K562 (cell line): Measurements from ENCODE around the gene CNOT1. TPM values are rescaled to one million over a fixed set of nuclear protein-coding genes. Genes with fewer than 3 reads are reported as not detected.

Experiments used
- ATAC-seq: fragments of 200-7000 bp; cut with Tn5 transposase; 3 replicates; pipeline ENCODE4 v1.9.1; 2020; ENCODE audit warnings: moderate library complexity
- BruUV-seq: library from RNA; stranded (reverse); fragments of 400-500 nt; replicated peaks from 2 replicates; lab custom pipeline; 2021; lab: Mats Ljungman, UMichigan
- CTCF ChIA-PET: fragments of 300-600 bp; formaldehyde crosslinking; extraction: SDS; loops from one replicate; lab custom pipeline; 2021; ENCODE audit warnings: low intra/inter-chr PET ratio; lab: Yijun Ruan, JAX
- POLR2A ChIA-PET: fragments of 300-600, 350-650 bp; sonication (Branson Sonifier 250); formaldehyde crosslinking; extraction: SDS; loops from one replicate; lab custom pipeline; 2021; ENCODE audit warnings: antibody characterized with exemption, inconsistent platforms; lab: Yijun Ruan, JAX
- DNase-seq, 4 experiments: peaks; one replicate each; pipeline versions ENCODE4 v3.0.0 to v3.0.0-alpha.2; 2011 to 2018; ENCODE audit warnings: low spot score in 3 of 4, mixed read lengths in 3 of 4; ENCODE audit errors: extremely low read depth in 1 of 4
- FAIRE-seq: peaks from 2 replicates; lab custom pipeline; 2011; peaks lifted over from hg19 to GRCh38; lab: Jason Lieb, UNC
- H2AFZ ChIP-seq: 2 replicates; pipeline ENCODE4 v1.6.0; 2011; ENCODE audit warnings: low read depth, low read length, control low read depth, inconsistent platforms
- H3K27ac ChIP-seq: fragments of 200-600 bp; 3 replicates; pipeline ENCODE4 v1.8.0; 2011; ENCODE audit warnings: low read depth, mild to moderate bottlenecking, control low read depth, inconsistent platforms, low read length, moderate library complexity, mixed read lengths; ENCODE audit errors: extremely low read depth
- H3K27me3 ChIP-seq, 2 experiments: fragments of 300-600 bp in 1 of 2; 2 replicates in 1 of 2; 3 replicates in 1 of 2; pipeline versions ENCODE4 v1.6.0 to v1.8.0; 2011; ENCODE audit warnings: inconsistent platforms in 2 of 2, low read length in 2 of 2, mild to moderate bottlenecking in 1 of 2, mixed read lengths in 1 of 2, moderate library complexity in 1 of 2; ENCODE audit not compliant: control insufficient read depth in 2 of 2, insufficient read depth in 2 of 2
- H3K36me3 ChIP-seq: fragments of 300-600 bp; 3 replicates; pipeline ENCODE4 v1.8.0; 2011; ENCODE audit warnings: mild to moderate bottlenecking, low read length, inconsistent platforms; ENCODE audit not compliant: control insufficient read depth, insufficient read depth
- H3K4me1 ChIP-seq, 2 experiments: fragments of 200-600 bp in 1 of 2; replicated peaks in 1 of 2; 2 replicates in 1 of 2; 3 replicates in 1 of 2; pipeline versions ENCODE4 v1.5.1 to v1.8.0; 2011; ENCODE audit warnings: inconsistent platforms in 2 of 2, low read length in 2 of 2, mild to moderate bottlenecking in 1 of 2, mixed read lengths in 1 of 2, moderate library complexity in 1 of 2; ENCODE audit not compliant: control insufficient read depth in 2 of 2, insufficient read depth in 2 of 2
- H3K4me2 ChIP-seq: 2 replicates; pipeline ENCODE4 v1.6.1; 2011; ENCODE audit warnings: low read length, control low read depth, inconsistent platforms, mixed read lengths; ENCODE audit not compliant: insufficient read depth
- H3K4me3 ChIP-seq: fragments of 200-600 bp; sonication (generic), shearing (Covaris generic); 2 replicates; pipeline ENCODE4 v1.5.1; 2016; ENCODE audit warnings: control low read depth, inconsistent platforms
- H3K79me2 ChIP-seq: fragments of 200-600 bp; 3 replicates; pipeline ENCODE4 v1.8.0; 2011; ENCODE audit warnings: low read length, inconsistent platforms; ENCODE audit not compliant: control insufficient read depth, insufficient read depth
- H3K9ac ChIP-seq, 2 experiments: 2 replicates each; pipeline versions ENCODE4 v1.6.0 to v1.6.1; 2011; ENCODE audit warnings: low read depth in 2 of 2, low read length in 2 of 2, control low read depth in 1 of 2, inconsistent platforms in 1 of 2, mild to moderate bottlenecking in 1 of 2, mixed read lengths in 1 of 2; ENCODE audit not compliant: insufficient read depth in 1 of 2
- H3K9me1 ChIP-seq: one replicate; pipeline ENCODE4 v1.6.0; 2011; ENCODE audit warnings: inconsistent platforms, mild to moderate bottlenecking, low read length, moderate library complexity; ENCODE audit not compliant: control insufficient read depth, insufficient read depth
- H3K9me3 ChIP-seq: replicated peaks from 2 replicates; pipeline ENCODE4 v1.5.1; 2011; ENCODE audit warnings: low read depth, low read length, inconsistent platforms; ENCODE audit not compliant: control insufficient read depth, insufficient read depth
- H4K20me1 ChIP-seq: replicated peaks from 2 replicates; pipeline ENCODE4 v1.6.1; 2011; ENCODE audit warnings: low read length, inconsistent platforms, mixed read lengths; ENCODE audit not compliant: control insufficient read depth, insufficient read depth
- GMEB1 ChIP-seq: fragments of 250-450 bp; sonication (Bioruptor Pico); IDR thresholded peaks from 2 replicates; pipeline ENCODE4 v1.4.0; 2020; ENCODE audit warnings: mild to moderate bottlenecking
- KAT7 ChIP-seq: sonication (generic); formaldehyde crosslinking; IDR thresholded peaks from 2 replicates; pipeline ENCODE4 v1.8.0; 2022; ENCODE audit warnings: missing genetic modification reagents, mild to moderate bottlenecking, borderline replicate concordance
- NRF1 ChIP-seq, 2 experiments: fragments of 450-650 bp; IDR thresholded peaks in 1 of 2; conservative IDR thresholded peaks in 1 of 2; 2 replicates each; pipeline ENCODE4 v1.6.1; 2014; ENCODE audit warnings: mild to moderate bottlenecking in 2 of 2
- ZFX ChIP-seq: sonication (generic); formaldehyde crosslinking; IDR thresholded peaks from 2 replicates; pipeline ENCODE4 v1.8.0; 2022; ENCODE audit warnings: mild to moderate bottlenecking, missing genetic modification reagents, moderate library complexity
- ZNF766 ChIP-seq: fragments of 200-800 bp; sonication (Bioruptor generic); conservative IDR thresholded peaks from 2 replicates; pipeline ENCODE4 v1.6.1; 2016; ENCODE audit warnings: missing genetic modification characterization, missing compliant biosample characterization
- WGBS: fragments of 100-300 bp; shearing (Covaris generic); methylation state at CpG from one replicate; pipeline ENCODE4 v1.1.6; 2016; ENCODE audit warnings: low coverage, mixed read lengths; ENCODE audit not compliant: insufficient coverage; ENCODE audit errors: missing lambda C conversion rate; 5-methylcytosine and 5-hydroxymethylcytosine counted together
- in situ Hi-C: fragments of 300-500 bp; cut with MboI; formaldehyde crosslinking; loops from 4 replicates; pipeline ENCODE4 v1.15.0; 2018; ENCODE audit warnings: inconsistent platforms, mixed read lengths
- intact Hi-C: fragments of 100-400 bp; cut with micrococcal nuclease; formaldehyde crosslinking; loops from 2 replicates; pipeline ENCODE4 v1.14.2; 2022
- polyA plus RNA-seq, 8 experiments: library from polyadenylated mRNA; depleted of rRNA in 4 of 8; stranded (reverse) in 5 of 8; unstranded in 3 of 8; fragments of >200 nt; fragmentation: Nextera tagmentation in 2 of 8; fragmentation: Illumina TruSeq in 1 of 8; extraction: Ambion mirVana in 2 of 8; extraction: Trizol in 1 of 8; gene quantifications; 2 replicates each; pipeline versions ENCODE4 v1.2.1 to v1.2.3, GENCODE V29; 2011 to 2014; ENCODE audit warnings: inconsistent platforms in 1 of 8, missing spikeins in 1 of 8
- total RNA-seq, 7 experiments: library from RNA; depleted of rRNA in 6 of 7; stranded (reverse); fragments of >200 nt in 6 of 7; fragmentation: Illumina TruSeq in 2 of 7; extraction: Trizol in 2 of 7; gene quantifications; 2 replicates each; pipeline versions ENCODE4 v1.2.1 to v1.2.3, GENCODE V29; 2011 to 2021; ENCODE audit warnings: low replicate concordance in 1 of 7

The CNOT1 gene
- total and polyA plus RNA-seq, 9 of the 15 experiments (the other 6 are each of a cell fraction or from before 2014, with no cell fraction given) = 110 to 270 (median 220) TPM

GRCh38 chr16:58500430-58501241, 129.0 kb downstream of the CNOT1 start:
- H3K36me3 ChIP-seq = no peaks in the 10 kb centered on the region
- no peak overlapping the region for H3K27ac ChIP-seq
- POLR2A ChIA-PET = interaction anchor here (0.6 kb wide), 2 partner anchors 125 to 169 kb away, joined by 3 to 4 read pairs; no protein-coding TSS in a partner anchor
- peak overlapping the region; percentile 56; the same call in 1 of the 2 replicates for H3K4me2 ChIP-seq
- intact Hi-C loops (no loop called here), in situ Hi-C loops (loop anchor here (5.0 kb wide), 1 partner anchor 252 kb away; no protein-coding TSS in a partner anchor)
- no peak for DNase-seq
- 0 out of 2 replicates have a peak, but pooled peaks have one; percentile 7 for TF ChIP-seq ZFX (CRISPR knock-in tag)
- no peak for TF ChIP-seq ZNF766 (CRISPR knock-in tag)
- TF ChIP-seq NRF1 (conservative IDR thresholded peaks at IDR 0.05 in 1 of 2, IDR thresholded peaks at IDR 0.05 in 1 of 2) = no peak
- no peak for TF ChIP-seq GMEB1 (CRISPR knock-in tag)
- no peak for TF ChIP-seq KAT7
- WGBS = 61% methylated on average over 10 of the region's 36 CpGs
- ATAC-seq = no peak
- peak overlapping the region; percentile 76 for H2AFZ ChIP-seq
- CTCF ChIA-PET = no interaction called here
- no peaks in the 10 kb centered on the region for H3K27me3 ChIP-seq
- H3K79me2 ChIP-seq = no peaks in the 10 kb centered on the region
- FAIRE-seq = no peak
- peaks cover 3 to 51% of the 10 kb centered on the region in 2 experiments; a peak in 3 of 5 replicates for H3K4me1 ChIP-seq
- H3K4me3 ChIP-seq = peak overlapping the region; percentile 3; the same call in 1 of the 2 replicates
- no peaks in the 10 kb centered on the region for H3K9me1 ChIP-seq
- H3K9me3 ChIP-seq = no peaks in the 10 kb centered on the region
- no TSS peak for BruUV-seq
- peak overlapping the region in 1 of 2 experiments; percentile 23; a peak in 2 of 4 replicates for H3K9ac ChIP-seq
- H4K20me1 ChIP-seq = peaks cover 12% of the 10 kb centered on the region; the same call in 1 of the 2 replicates
